GM12892 (cell line): ENCODE results near the gene MLANA. TPM values are rescaled to one million over a fixed set of nuclear protein-coding genes. Genes with fewer than 3 reads are reported as not detected.

Experiments used
- DNase-seq: peaks from one replicate; pipeline ENCODE4 v3.0.0; 2011; ENCODE audit not compliant: insufficient read length
- FAIRE-seq: peaks from 2 replicates; lab custom pipeline; 2011; peaks lifted over from hg19 to GRCh38; lab: Jason Lieb, UNC
- POLR2A ChIP-seq: IDR thresholded peaks from 2 replicates; pipeline ENCODE4 v1.6.1; 2011; ENCODE audit warnings: low read depth, low read length, control low read depth
- POLR2AphosphoS5 ChIP-seq: IDR thresholded peaks from 2 replicates; pipeline ENCODE4 v1.6.1; 2011; ENCODE audit warnings: low read depth, low read length, control low read depth
- TAF1 ChIP-seq: IDR thresholded peaks from 2 replicates; pipeline ENCODE4 v1.6.1; 2011; ENCODE audit warnings: low read depth, mild to moderate bottlenecking, control low read depth, low read length, borderline replicate concordance
- polyA plus RNA-seq: library from polyadenylated mRNA; unstranded; fragments of >200 nt; gene quantifications from one replicate; pipeline ENCODE4 v1.2.1, GENCODE V29; 2012; ENCODE audit warnings: missing spikeins, inconsistent platforms; ENCODE audit not compliant: missing spikeins

MLANA gene, protein sequence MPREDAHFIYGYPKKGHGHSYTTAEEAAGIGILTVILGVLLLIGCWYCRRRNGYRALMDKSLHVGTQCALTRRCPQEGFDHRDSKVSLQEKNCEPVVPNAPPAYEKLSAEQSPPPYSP
- 0.64 TPM for polyA plus RNA-seq

DNA sequence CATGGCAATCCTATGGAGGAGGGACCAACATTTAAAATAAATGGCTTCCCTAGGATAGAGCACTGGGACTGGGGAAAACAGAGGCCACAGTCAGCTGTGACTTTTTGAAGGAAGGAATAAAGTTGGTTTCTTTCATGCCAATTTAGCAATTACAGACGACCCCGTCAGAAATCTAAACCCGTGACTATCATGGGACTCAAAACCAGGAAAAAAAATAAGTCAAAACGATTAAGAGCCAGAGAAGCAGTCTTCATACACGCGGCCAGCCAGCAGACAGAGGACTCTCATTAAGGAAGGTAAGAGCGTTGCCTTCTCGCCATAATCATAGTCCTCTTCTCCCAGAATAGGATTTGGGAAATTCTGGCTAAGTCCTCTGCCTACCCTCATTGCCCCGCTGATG lies at the start of gene MLANA:
TSS of gene MLANA (plus strand) at position 249 of the 400 bp plus-strand sequence. CDS start 1,586 bp downstream, outside the sequence.
- DNase-seq (no peak), FAIRE-seq (no peak)
- no peak for TF ChIP-seq POLR2AphosphoS5
- TF ChIP-seq POLR2A: no peak
- no peak for TF ChIP-seq TAF1

DNA sequence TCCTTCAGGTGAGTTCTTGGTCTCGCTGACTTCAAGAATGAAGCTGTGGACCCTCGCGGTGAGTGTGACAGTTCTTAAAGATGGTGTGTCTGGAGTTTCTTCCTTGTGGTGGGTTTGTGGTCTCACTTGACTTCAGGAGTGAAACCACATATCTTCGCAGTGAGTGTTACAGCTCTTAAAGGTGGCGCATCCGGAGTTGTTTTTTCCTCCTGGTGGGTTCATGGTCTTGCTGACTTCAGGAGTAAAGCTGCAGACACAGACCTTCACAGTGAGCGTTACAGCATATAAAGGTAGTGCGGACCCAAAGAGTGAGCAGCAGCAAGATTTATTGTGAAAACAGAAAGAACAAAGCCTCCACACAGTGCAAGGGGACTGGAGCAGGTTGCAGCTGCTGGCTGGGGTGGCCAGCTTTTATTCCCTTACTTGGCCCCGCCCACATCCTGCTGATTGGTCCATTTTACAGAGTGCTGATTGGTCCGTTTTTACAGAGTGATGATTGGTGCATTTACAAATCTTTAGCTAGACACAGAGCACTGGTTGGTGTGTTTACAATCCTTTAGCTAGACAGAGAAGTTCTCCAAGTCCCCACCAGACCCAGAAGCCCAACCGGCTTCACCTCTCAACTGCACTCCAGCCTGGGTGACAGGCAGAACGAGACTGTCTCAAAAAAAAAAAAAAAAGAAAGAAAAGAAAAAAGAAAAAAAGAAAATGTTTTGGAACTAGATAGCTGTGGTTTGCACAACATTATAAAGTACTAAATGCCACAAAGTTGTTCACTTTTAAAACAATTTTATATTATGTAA lies 48.7 kb upstream of the MLANA start:
- TF ChIP-seq POLR2AphosphoS5: no peak
- TF ChIP-seq POLR2A: no peak
- TF ChIP-seq TAF1: no peak
- FAIRE-seq: peak; percentile 46
- DNase-seq: no peak

DNA sequence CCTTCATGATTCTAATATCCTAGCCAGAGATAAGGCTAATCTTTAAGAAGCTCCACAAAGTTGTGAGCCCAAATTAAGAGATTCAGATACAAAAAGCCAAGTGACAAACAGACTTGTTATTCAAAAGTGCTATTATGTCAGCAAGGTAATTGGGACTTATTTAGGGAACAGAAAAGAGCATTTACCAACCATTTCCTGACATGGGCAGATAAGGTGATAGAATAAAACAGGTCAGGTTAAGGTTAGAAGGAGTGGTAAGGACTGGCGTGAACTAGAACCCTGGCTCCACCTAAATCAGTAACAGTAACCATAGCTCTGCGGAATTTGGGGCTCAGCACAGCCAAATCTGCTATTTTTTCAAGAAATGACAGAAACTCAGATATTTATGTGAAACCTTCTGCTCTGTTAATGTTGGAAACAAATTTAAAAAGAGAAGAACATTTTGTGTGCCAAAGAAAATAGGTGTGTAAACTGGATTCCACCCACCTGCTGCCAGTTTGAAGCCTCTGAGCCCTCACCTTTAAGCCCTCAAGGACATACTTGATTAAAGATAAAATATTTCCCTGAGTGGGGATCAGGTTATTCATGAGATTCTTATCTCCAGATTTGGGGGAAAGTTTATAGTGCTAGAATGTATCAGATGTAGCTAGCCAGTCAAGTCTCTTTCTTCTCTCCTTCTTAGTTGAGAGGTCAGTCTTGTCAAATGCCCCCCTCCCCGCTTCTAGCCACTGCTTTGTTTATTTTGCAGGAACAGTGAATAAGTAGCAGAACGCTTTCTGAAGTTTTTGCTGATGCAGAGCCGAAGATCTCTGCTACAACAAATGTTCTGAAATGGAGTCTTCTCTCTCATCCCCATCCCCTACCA lies 47.5 kb upstream of the MLANA start:
- FAIRE-seq (peak; percentile 36), DNase-seq (no peak)
- TF ChIP-seq TAF1 (no peak), POLR2AphosphoS5 (no peak), POLR2A (no peak)

DNA sequence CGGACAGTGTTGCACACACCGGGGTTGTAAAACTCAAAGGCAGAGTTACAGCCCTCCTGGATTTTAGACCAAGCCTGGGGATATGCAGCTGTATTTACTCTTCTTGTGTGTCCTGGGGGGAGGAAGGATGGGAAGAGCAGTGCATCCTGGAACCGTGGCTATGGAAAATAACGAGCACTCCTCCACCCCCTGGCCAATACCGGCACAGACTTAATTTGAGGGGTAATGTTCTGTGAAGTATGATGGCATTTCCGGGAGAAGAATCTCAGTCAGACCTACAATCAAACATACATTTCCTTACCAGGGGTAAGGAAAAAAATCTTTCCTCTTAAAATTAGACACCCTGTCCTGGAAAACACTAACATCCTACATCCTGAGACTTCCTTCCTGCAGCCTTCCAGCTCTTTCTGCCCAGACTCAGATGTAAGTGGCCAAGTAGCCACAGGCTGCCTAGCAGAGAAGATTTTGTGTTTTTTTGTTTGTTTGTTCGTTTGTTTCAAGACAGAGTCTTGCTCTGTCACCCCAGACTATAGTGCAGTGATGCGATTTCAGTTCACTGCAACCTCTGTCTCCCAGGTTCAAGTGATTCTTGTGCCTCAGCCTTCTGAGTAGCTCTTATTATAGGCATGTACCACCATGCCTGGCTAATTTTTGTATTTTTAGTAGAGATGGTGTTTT lies 46.8 kb upstream of the MLANA start:
- FAIRE-seq (no peak), DNase-seq (no peak)
- TF ChIP-seq TAF1: no peak
- TF ChIP-seq POLR2AphosphoS5: no peak
- TF ChIP-seq POLR2A: no peak

DNA sequence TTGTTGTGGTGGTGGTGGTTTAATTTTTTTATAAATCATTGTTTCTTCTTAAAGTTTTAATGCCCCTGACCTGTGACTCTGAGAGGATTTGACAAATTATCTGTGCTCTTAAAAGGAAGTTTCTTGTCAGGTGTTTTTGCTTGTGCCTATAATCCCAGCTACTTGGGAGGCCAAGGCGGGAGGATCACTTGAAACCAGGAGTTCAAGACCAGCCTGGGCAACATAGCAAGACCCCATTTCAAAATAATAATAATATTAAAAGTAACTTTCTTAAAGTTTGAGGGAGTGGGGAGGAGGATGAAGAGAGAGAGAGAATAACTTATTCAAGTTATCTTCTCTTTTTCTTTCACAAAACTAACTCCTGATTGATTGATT lies 45.5 kb upstream of the MLANA start:
- TF ChIP-seq POLR2AphosphoS5 (no peak), POLR2A (no peak), TAF1 (no peak)
- DNase-seq: no peak
- FAIRE-seq: no peak

DNA sequence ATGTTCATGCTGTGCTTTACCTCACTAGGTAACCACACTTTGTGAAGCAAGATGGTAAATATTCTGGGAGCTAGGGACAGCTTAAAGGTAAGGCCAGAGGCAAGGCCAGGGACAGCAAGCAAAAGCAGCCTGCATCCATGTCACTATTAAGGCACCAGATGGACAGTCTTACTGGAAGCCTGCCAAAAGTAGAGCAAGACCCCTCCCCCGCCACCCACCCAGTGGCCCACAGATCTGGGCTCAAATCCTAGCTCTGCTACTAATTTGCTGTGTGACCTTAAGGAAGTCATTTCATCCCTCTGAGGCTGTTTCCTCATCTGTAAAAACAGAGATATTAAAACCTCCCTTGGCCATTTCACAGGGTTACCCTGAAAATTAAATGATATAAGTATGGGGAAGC lies 44.6 kb upstream of the MLANA start:
- no peak for TF ChIP-seq TAF1
- no peak for TF ChIP-seq POLR2A
- no peak for TF ChIP-seq POLR2AphosphoS5
- DNase-seq (no peak), FAIRE-seq (no peak)

DNA sequence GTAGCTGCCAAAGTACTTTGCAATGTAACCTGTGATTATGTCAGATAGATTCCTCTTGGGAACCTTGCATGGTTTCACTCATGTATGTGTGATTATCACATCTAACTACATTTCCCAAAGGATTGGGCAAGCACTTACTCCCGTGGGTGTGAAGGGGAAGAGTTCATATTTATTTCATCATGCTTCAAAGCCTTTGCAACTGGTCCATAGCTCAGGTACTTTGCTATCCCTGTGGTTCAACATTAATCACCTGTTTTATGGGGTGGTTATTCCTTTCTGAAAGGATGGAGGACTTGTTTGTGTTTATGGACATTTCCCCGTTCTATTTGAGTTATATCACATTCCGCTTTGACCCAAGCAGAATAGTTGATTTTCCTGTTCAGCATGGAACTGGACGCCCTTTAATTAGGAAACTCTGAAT lies 44.2 kb upstream of the MLANA start:
- TF ChIP-seq POLR2AphosphoS5 (no peak), TAF1 (no peak), POLR2A (no peak)
- no peak for DNase-seq
- FAIRE-seq: no peak

DNA sequence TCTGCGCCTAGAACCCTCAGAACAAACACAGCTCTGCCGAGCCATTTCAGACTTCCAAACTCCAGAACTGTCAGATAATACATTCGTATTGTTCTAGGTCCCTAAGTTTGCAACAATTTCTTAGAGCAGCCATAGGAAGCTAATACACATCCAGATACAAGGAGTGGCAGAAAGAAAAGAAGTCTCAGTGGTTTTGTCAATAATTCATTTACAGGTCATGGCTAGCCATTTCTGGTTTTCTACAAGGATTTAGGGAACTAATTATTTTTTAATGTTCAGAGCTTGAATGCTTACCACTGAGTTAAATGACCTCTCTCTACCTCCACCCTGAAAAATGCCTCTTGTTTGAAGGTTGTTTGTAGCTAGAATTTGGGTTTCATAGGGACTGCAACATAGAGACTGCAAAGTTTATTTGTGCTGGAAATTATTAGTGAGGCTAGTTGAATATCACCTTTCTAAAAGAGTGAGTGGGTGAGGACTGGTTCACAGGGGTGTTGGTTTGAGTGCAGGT lies 42.3 kb upstream of the MLANA start:
- TF ChIP-seq POLR2AphosphoS5: no peak
- TF ChIP-seq POLR2A: no peak
- DNase-seq (no peak), FAIRE-seq (no peak)

DNA sequence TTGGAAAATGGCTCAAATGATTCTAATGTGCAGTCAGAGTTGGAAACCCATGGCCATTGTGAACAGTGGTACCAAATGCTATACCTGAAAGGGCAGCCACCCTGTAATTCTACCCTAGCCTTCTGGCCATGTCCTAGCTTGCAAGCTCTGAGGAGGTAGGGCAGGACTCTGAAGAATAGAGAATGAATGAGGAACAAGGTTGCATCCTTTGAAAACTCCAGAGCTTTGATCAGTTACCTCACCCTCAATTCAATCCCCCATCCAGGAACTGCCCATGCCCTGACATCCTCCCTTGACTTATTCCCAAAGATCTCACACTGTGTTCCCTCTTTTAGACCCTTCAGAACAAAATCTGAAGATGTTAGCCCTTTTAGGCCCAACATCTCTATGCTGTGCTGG lies 40.0 kb upstream of the MLANA start:
- FAIRE-seq: peak; percentile 77
- no peak for DNase-seq

DNA sequence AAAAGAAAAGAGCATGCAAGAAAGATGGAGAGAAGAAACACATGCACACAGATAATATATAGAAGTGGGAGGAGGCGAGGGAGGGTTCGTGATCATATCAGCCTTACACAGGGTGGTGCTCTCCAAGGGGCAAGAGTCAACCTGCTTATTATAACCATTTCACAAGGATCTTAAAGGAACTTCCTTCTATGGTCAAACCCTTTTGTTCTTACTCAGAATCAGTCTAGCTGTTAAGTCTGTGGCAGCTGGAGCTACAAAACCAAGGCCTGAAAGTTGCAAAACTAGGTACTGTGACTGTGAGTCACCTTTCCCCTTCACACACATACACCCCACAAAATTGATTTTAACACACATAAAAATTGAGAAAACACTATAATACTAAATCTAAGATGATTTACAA lies 39.2 kb upstream of the MLANA start:
- FAIRE-seq: peak; percentile 95
- TF ChIP-seq POLR2A (no peak), POLR2AphosphoS5 (no peak), TAF1 (no peak)
- peak; percentile 34 for DNase-seq

More for the DNA sequence above, 40.0 kb upstream of the MLANA start:
- TF ChIP-seq POLR2AphosphoS5 (no peak), TAF1 (no peak), POLR2A (no peak)
